GM18526 (cell line): ENCODE measurements around the gene IRF6.

Experiments used
- POLR2A ChIP-seq: IDR thresholded peaks from 3 replicates; pipeline ENCODE4 v1.6.1; 2011; ENCODE audit not compliant: insufficient read length; ENCODE audit errors: extremely low read depth

IRF6 gene

GRCh38 chr1:209808059-209808581 lies 2.2 kb upstream of the IRF6 start:
- no peak for TF ChIP-seq POLR2A

GRCh38 chr1:209807509-209807908 lies 1.6 kb upstream of the IRF6 start:
- TF ChIP-seq POLR2A = no peak

- no peak for TF ChIP-seq POLR2A
Observed at GRCh38 chr1:209805341-209805781, 581 bp downstream of the IRF6 start.

GRCh38 chr1:209803568-209803967 lies 2.4 kb downstream of the IRF6 start:
- no peak for TF ChIP-seq POLR2A

- no peak for TF ChIP-seq POLR2A
Observed at GRCh38 chr1:209802780-209803152, 3.2 kb downstream of the IRF6 start.

DNA sequence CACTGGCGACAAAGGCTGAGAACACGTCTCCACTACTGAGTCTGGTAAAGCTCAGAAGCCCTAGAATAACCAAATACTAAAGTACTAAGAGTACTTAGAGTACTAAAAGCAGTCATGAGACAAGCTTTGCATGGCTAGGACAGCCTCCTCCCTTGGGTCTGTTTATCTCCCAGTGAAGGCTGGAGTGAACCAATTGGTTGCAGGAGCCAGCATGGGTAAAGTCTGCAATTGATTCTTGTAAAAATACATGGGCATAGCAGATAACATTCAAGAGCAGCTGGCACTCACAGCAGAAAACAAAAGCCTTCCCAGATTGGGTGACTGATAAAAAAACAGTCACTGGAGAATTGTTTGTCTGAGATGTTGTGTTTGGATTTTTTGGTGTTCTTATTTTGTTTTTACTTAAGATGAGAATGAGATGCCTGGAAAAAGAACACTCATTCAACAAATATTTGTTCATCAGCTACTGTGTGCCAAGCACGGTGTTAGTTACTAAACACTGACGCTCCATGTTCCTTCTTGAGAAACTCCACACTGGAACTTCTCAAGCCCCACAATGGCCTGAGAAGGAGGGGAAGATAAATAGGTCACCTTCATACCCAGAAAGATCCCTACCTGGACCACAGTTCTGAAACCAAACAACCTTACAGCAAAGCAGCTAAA lies 3.7 kb downstream of the IRF6 start:
- TF ChIP-seq POLR2A = no peak

- no peak for TF ChIP-seq POLR2A
Observed at GRCh38 chr1:209800984-209801834, 4.7 kb downstream of the IRF6 start.

DNA sequence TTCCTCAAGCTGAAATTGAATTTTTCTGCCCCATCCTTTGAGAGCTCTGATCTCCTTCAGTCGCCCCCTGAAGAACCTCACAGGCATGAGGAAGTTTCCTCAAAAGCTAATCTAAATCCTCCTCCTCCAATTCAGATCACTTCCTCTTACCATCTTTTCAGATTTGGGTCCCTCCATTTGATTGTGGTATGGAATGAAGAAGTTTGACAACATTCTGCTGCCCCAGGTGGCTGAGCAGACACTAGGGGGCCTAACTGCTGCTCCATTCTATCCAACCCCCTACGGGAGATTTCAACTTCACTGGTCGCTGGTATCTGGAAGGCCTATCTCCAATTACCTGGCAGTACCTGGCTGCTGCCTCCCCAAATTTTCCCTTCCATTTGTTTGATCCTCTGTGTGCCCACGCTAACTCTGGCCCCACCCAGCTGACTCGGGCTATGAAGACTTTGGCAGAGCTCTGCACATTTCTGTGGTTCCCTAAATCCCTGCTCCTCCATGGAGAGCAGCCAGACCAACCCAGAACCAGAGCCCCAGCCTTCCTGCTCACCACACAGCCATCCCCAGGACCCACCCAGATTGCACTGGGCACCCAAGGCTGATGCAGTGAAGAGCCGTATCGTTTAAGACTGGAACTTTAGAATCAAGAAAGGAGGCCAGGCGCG lies 7.8 kb downstream of the IRF6 start:
- no peak for TF ChIP-seq POLR2A

- TF ChIP-seq POLR2A = no peak
Observed at GRCh38 chr1:209791920-209792319, 14.0 kb downstream of the IRF6 start.

DNA sequence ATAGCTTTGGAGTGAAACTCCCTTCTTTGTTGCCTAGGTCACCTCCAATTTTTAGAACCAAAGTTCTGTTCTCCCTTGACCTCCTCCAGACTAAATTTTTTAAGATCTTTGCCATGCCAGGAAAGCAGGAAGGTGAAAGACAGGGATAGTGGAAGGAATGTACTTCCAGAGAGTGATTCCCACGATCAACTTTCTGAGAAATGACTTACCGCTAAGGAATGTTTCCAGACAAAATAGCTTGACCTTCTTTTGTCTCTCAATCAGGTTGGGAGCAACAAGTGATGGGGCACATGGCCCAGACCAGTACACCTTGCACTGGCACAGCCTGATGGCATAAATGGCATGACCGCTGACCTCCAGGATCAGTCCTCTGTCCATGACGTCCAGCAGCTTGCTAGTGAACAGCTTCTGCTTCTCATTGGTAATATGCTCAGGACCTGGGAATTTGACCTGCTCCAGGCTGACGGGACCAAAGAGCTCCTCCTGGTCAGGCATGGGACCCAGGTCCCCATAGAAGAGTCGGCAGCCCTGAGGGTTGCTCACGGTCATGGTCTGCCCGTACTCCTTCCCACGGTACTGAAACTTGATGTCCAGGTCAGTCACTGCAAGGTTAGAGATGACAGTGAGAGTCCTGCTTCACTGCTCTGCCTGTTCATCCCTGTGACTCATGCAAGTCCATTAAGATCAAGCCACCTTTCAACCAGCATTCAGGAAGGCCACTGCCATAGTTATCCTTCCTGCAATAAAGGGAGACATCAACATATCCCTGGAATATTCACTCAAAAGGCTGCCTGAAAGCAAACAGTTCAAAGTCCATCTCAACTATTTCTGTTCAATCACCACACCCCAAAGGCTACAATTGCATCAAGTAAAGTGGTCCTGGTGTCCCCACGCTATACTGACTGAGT lies 15.4 kb downstream of the IRF6 start:
- TF ChIP-seq POLR2A = no peak

GRCh38 chr1:209789245-209789644 lies 16.7 kb downstream of the IRF6 start:
- no peak for TF ChIP-seq POLR2A

GRCh38 chr1:209787551-209787950 lies 18.4 kb downstream of the IRF6 start:
- TF ChIP-seq POLR2A = no peak

DNA sequence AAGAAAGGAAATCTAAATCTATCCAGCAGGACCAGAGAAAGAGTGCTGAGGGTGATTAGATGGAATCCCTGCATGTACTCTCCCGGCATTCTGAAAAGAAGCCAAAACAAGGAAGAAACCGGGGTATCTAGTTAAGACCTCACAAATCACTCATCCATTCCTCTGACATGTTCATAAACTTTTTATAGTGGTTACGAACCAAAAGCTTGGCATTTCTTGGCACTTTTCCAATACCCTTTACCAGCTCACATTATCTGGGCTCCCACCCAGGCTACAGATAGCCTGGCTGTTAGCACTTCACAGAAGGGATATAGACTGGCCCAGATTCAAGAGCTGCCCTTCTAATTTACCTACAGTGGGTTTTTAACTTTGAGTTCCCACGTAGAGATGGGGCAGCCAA lies 19.8 kb downstream of the IRF6 start:
- TF ChIP-seq POLR2A = no peak

GRCh38 chr1:209785592-209785991 lies 20.4 kb downstream of the IRF6 start:
- TF ChIP-seq POLR2A = no peak
